Activated CD4-positive, CD25-positive, alpha-beta regulatory T cell treated with anti-CD3 and anti-CD28 coated beads, Interleukin-2, amount 50 U/mL, for 72 hours (primary cell): ENCODE data around the gene NOBOX.
"Not testable (repeated sequence)": the region's sequence is repeated elsewhere in the genome, so short reads cannot be mapped to it uniquely, and the experiment has no call there.

Experiments used
- DNase-seq: peaks from one replicate; pipeline ENCODE4 v3.0.0; 2021

Gene NOBOX

GRCh38 chr7:144403649-144404061, at the start of gene NOBOX:
NOBOX (minus strand) TSS chr7:144403693.
- no peak for DNase-seq

GRCh38 chr7:144452064-144452463, 48.6 kb upstream of the NOBOX start:
- no peak for DNase-seq

- no peak for DNase-seq
These were observed 42.1 kb upstream of the NOBOX start for GRCh38 chr7:144445590-144445989.

GRCh38 chr7:144439717-144440205, 36.3 kb upstream of the NOBOX start:
- DNase-seq = no peak

GRCh38 chr7:144438759-144439158, 35.3 kb upstream of the NOBOX start:
- no peak for DNase-seq

GRCh38 chr7:144437370-144438191, 34.1 kb upstream of the NOBOX start:
- peak; percentile 34 for DNase-seq

GRCh38 chr7:144436500-144436899, 33.0 kb upstream of the NOBOX start:
- DNase-seq = no peak

GRCh38 chr7:144428431-144428830, 24.9 kb upstream of the NOBOX start:
- no peak for DNase-seq

GRCh38 chr7:144427539-144427938, 24.0 kb upstream of the NOBOX start:
- not testable (repeated sequence) for DNase-seq

GRCh38 chr7:144418931-144419330, 15.4 kb upstream of the NOBOX start:
- not testable (repeated sequence) for DNase-seq

GRCh38 chr7:144416341-144416740, 12.8 kb upstream of the NOBOX start:
- DNase-seq = no peak

- no peak for DNase-seq
These were observed 12.4 kb upstream of the NOBOX start for GRCh38 chr7:144415858-144416257.

- no peak for DNase-seq
These were observed 11.3 kb upstream of the NOBOX start for GRCh38 chr7:144414815-144415214.

GRCh38 chr7:144410441-144410840, 6.9 kb upstream of the NOBOX start:
- DNase-seq = no peak

GRCh38 chr7:144408121-144408520, 4.6 kb upstream of the NOBOX start:
- no peak for DNase-seq

GRCh38 chr7:144407266-144407931, 3.9 kb upstream of the NOBOX start:
- no peak for DNase-seq

- no peak for DNase-seq
These were observed 1.5 kb upstream of the NOBOX start for GRCh38 chr7:144404946-144405345.

GRCh38 chr7:144403102-144403501, 391 bp downstream of the NOBOX start:
- DNase-seq = no peak

- DNase-seq = no peak
These were observed 2.0 kb downstream of the NOBOX start for GRCh38 chr7:144401490-144401889.

- no peak for DNase-seq
These were observed 3.5 kb downstream of the NOBOX start for GRCh38 chr7:144399946-144400345.

- DNase-seq = no peak
These were observed 4.6 kb downstream of the NOBOX start for GRCh38 chr7:144398911-144399310.

GRCh38 chr7:144398291-144398690, 5.2 kb downstream of the NOBOX start:
- DNase-seq = no peak

GRCh38 chr7:144397086-144397485, 6.4 kb downstream of the NOBOX start:
- DNase-seq = no peak

- no peak for DNase-seq
These were observed 11.7 kb downstream of the NOBOX start for GRCh38 chr7:144391823-144392255.
